Measurements from ENCODE around the gene SYCP3.

DNA sequence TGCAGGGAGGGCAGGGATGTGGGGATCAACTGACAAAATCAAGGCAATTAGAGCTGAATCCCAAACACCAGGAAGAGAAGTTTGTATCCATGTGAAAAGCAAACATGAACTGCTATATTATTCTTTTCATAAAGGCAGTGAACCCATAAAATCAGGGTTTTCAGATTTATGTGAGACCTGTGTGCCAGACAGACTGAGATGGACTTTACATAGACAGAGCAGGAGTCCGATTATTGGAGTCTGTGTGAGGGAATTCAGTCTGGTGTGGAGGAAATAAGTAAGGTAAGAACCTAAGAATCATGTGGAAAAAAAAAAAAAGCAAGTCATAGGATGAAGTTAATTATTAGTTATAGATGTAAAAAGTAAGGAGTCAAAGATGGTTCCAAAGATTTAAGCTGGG lies 45.1 kb upstream of the SYCP3 start:
- TF ChIP-seq EZH2 (IDR thresholded peaks at IDR 0.05; ENCODE audit: insufficient read depth, poor library complexity, severe bottlenecking) (no peak), EZH2phosphoT487 (IDR thresholded peaks at IDR 0.05; ENCODE audit: insufficient read depth, low read depth) (no peak)

Data from GM23248 (cell line).